Measurements from ENCODE around the gene ZBTB24.

ZBTB24 gene

DNA sequence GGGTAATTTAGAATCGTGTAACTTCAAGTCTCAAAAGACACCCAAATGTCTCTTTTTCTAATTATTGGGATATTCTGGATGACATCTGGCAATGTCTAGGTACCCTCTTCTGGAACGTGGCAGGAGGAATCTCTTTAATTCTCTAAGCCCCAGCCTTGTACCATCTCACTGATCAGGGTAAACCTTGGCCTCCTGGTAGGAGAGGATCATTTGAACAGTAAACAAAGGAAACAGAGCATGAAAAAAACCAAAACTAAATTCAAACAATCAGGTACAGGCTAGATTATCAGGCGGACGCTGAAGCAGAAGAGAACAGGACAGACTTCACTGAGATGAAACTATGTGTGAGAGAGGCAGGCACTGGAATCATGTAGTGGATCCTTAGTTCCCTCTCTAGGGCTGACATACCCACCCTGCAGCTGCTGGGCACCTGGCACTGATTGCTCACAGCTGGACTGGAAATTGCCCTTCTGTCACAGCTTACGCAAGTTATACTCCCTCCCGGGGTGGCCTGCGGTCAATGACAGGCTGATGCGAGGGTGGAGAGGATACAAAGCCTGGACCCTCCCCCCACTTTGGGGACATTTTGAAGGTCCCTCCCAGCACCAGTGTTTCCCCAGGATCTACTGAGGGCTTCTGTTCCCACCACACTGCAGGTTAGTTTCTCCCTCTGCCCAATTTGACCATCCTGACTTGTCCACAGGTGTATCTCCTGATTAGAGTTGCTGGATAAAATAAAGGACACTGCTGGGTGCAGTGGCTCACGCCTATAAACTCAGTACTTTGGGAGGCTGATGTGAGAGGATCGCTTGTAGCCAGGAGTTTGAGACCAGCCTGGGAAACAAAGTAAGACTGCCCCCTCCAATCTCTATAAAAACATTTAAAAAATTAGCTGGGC lies 20.6 kb upstream of the ZBTB24 start:
- no peak overlapping the region for H3K4me3 ChIP-seq
- no peak overlapping the region for H3K27ac ChIP-seq

- Histone ChIP-seq H3K27ac (no peak overlapping the region), H3K4me3 (no peak overlapping the region)
These were observed 15.9 kb upstream of the ZBTB24 start for GRCh38 chr6:109498936-109499335.

DNA sequence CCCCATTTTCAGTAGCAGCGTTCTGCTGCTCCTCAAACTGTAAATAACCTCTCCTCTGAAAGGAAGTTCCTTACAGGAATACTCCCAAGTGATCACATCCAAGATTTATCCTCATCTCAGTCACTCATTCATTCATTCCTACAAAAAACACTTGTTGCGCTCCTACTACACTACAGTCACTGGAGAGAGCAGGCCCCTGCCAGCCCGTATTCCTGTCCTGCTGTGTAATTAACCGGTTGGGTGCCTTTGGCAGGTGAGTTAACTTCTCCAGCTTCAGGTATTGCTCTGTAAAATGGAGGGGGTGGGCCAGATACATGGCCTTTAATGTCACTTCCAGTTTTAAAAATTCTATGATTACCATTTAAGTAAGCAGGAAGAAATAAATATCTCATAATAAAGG lies 15.0 kb upstream of the ZBTB24 start:
- H3K4me3 ChIP-seq = no peak overlapping the region
- no peak overlapping the region for H3K27ac ChIP-seq

DNA sequence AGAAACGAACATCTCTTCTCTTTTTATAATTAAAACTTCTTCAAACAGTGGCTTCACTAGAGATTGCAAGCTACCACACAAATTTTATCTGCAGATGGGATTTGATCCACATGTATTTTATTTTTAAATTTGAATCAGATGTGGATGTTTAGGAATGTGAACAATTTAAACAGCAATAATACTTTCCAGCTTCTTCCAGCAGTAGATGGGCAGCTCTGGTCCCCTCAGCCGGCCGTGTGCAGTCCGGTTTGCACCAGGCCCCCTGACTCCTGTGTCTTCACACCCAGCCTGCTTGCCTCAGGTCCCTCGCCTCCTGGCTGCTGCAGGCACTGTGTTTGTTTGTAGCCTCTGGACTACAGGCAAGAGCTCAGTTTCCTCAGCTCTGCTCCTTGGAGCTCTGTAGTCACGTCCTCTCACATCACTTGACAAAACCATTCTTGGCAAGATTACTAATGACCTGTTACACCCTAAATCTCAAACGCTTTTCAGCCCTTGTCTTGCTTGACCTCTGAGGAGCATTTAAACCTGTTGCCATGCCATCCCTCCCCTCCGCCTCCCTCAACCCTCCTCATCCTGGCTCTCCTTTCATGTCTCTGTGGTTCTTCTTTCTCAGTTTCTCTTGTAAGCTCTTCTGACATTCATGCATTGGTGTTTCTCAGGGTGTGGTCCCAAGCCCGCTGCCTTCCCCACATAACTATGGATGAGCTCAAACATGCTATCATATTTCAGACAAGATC lies 13.2 kb upstream of the ZBTB24 start:
- no peak overlapping the region for H3K27ac ChIP-seq
- H3K4me3 ChIP-seq = no peak overlapping the region

DNA sequence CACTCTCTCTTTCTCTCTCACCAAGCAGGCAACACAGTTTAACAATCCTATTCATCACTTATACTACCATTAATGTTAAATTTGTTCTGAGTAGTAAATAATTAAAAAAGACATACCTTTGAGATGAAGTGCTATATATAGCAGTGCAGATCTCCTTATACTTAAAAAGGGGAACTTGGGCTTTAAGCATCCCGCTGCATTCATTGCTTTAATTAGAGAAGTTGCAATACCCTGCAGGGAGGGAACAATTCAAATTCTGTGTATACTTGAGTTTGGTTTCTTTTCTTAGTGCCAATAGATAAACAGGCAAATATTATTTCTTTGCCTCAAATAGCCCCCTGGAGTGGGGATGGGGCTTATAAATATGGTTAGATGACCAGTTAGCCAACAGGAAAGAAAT lies 10.8 kb upstream of the ZBTB24 start:
- Histone ChIP-seq H3K4me3 (no peak overlapping the region), H3K27ac (no peak overlapping the region)

DNA sequence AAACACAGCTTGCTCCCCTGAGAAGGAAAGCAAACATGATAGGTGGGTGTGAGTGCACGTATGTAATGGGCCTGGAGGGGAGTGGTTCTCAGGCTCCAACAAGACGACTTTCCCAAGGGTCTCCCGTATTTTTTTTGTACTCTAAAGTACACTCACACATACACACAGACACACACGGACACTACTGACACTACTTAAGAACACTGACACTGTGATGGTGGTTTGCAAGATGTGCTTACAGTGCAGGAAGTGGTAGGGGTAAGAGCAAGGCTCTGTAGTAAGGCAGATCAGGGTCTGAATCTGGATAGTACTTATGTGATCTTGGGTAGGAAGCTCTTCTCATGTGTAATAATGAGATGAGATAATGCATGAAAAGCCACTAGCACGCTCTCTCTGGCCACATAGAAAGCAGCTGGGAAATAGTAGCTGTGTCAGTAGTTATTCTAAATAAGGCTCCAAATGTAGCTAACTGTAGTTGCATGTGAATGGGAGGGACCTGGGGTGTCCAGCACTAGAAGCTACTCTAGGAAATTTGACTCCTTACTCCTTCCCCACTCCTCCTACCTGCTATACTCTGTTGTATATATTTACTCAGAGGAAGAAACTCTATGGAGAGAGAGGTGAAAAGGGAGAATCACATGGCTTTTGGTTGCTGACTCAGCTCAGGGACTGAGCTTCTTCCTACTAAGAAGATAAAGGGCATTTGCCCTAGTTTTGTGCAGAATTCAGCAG lies 8.4 kb upstream of the ZBTB24 start:
- H3K27ac ChIP-seq = peak overlapping the region in 3 of 21 experiments; percentile 50 to 61 (median 56)
- H3K4me3 ChIP-seq = no peak overlapping the region

DNA sequence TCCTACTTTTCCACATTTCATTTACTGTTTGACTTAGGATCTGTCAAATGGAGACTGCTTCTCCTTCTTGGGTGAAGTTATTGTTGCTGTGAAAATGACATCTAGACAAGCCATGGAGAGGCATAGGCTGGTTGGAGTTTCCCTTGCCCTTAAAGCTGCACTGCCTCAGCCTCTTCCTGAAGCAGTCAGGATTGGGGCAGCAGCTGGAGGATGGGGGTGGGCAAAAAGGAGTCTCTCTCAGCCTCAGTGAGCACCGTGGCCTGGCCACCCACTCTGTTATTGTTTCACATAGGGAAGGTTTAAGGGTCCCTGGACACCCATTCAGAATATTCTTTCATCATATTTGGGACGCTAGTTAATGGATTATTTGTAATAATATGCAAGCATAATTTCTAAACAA lies 7.7 kb upstream of the ZBTB24 start:
- Histone ChIP-seq H3K4me3 (no peak overlapping the region), H3K27ac (peak overlapping the region in 3 of 21 experiments; percentile 50 to 61 (median 56))

- no peak overlapping the region for H3K4me3 ChIP-seq
- no peak overlapping the region for H3K27ac ChIP-seq
These were observed 5.0 kb upstream of the ZBTB24 start for GRCh38 chr6:109488001-109488400.

DNA sequence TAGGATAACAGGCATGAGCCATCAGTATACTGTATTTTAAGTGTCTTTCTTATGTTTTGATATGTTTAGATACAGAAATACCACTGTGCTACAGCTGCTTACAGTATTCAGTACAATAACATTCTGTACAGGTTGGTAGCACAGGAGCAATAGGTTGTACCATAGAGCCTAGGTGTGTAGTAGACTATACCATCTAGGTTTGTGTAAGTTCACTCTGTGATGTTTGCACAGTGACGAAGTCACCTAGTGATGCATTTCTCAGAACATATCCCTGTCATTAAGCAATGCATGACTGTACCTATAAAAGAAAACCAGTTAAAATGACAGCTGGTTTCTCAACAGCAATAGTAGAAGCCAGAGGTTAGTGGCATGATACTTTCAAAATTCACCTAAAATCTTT lies 3.0 kb upstream of the ZBTB24 start:
- Histone ChIP-seq H3K4me3 (no peak overlapping the region), H3K27ac (no peak overlapping the region)

DNA sequence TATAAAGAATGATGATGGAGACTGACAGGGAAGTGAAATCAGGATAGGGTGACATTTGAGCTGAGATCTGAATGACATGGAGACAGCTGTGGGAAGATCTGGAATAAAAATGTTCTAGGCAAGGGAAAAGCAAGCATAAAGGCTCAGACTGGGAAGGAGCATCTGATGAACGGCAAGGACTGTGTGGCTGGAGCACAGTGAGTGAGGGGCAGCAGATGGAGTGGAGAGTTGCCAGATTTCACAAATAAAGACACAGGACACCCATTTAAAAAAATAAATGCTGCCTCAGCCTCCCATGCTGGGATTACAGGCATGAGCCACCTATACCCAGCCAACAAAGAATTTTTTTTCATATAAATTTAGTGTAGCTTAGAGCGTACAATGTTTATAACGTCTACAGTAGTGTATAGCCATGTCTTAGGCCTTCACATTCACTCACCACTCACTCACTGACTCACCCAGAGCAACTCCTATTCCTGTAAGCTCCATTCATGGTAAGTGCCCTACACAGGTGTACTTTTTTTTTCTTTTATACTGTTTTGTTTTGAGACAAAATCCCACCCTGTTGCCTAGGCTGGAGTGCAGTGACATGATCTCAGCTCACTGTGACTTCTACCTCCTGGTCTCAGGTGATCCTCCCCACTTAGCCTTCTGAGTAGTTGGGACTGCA lies 2.4 kb upstream of the ZBTB24 start:
- Histone ChIP-seq H3K27ac (no peak overlapping the region), H3K4me3 (no peak overlapping the region)

- Histone ChIP-seq H3K4me3 (peak overlapping the region in 1 of 7 experiments; percentile 97), H3K27ac (peak overlapping the region in 5 of 21 experiments; percentile 0 to 91 (median 90))
These were observed 1.1 kb upstream of the ZBTB24 start for GRCh38 chr6:109484122-109484521.

DNA sequence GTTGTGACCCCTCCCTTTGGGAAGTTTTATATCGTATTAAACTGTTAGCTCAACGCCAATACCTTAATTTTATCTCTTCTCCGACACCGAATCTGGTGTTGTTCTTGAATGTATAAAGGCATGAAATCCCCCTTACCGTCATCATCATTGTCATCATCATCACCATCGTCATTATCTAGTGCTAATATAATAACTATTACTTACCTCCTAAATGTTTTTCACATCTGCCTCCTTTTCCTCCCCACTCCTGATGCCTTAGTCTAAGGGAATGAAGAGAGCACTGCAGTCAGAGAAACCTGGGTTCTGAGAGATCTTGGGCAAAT lies 677 bp upstream of the ZBTB24 start:
- peak overlapping the region in 11 of 21 experiments; percentile 19 to 94 (median 55) for H3K27ac ChIP-seq
- H3K4me3 ChIP-seq = peak overlapping the region; percentile 20 to 100 (median 97)

GRCh38 chr6:109480993-109481480 lies 2.0 kb downstream of the ZBTB24 start:
- Histone ChIP-seq H3K4me3 (peak overlapping the region in 1 of 7 experiments; percentile 75), H3K27ac (peak overlapping the region in 2 of 21 experiments; percentile 8 to 16)

- Histone ChIP-seq H3K4me3 (peak overlapping the region in 2 of 7 experiments; percentile 0 to 11), H3K27ac (peak overlapping the region in 6 of 21 experiments; percentile 11 to 80 (median 40))
These were observed 4.0 kb downstream of the ZBTB24 start for GRCh38 chr6:109478841-109479624.

- Histone ChIP-seq H3K4me3 (peak overlapping the region in 2 of 7 experiments; percentile 0 to 11), H3K27ac (peak overlapping the region in 15 of 21 experiments; percentile 3 to 80 (median 56))
These were observed 4.7 kb downstream of the ZBTB24 start for GRCh38 chr6:109478222-109478805.

DNA sequence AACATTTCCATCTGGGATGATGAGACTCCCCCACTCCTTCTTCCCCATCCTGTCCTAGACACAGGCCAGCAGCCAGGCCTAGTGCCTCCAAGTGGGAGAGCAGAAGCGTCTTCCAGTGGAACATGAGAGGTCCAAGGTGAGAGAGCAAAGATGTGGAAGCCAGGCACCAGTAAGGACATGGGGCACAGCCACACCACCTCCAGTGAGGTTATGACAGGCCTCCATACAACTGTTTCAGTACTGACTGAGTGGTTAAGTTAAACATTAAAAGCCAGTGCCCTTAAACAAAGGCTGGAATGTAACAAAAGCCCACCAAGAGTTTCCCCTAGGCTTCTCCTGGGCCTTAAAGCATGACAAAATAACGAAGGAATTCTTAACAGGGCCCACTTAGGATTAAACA lies 5.3 kb downstream of the ZBTB24 start:
- H3K27ac ChIP-seq = peak overlapping the region in 16 of 21 experiments; percentile 3 to 80 (median 56)
- H3K4me3 ChIP-seq = peak overlapping the region in 1 of 7 experiments; percentile 0

DNA sequence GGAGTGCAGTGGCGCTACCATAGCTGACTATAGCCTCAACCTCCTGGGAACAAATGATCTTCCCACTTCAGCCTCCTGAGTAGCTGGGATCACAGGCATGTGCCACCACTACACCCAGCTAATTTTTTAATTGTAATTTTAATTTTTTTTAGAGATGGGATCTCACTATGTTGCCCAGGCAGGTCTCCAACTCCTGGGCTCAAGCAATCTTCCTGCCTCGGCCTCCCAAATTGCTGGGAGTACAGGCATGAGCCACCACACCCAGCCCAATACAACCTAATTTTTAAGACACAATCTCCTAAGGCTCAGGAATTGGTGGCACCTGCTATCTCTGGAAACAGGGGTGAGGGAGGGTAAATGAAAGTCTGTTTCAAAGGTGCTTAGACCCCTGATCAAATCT lies 5.8 kb downstream of the ZBTB24 start:
- H3K27ac ChIP-seq = peak overlapping the region in 11 of 21 experiments; percentile 10 to 70 (median 56)
- H3K4me3 ChIP-seq = no peak overlapping the region

- no peak overlapping the region for H3K4me3 ChIP-seq
These were observed 7.4 kb downstream of the ZBTB24 start for GRCh38 chr6:109475625-109476024.

More at GRCh38 chr6:109475625-109476024, 7.4 kb downstream of the ZBTB24 start:
- no peak overlapping the region for H3K27ac ChIP-seq

Measured in skin epidermis (tissue), 12 donors.